Fibroblast of villous mesenchyme (primary cell): ENCODE data around the gene IQCE. TPM values are rescaled to one million over a fixed set of nuclear protein-coding genes. Genes with fewer than 3 reads are reported as not detected.

Experiments
- DNase-seq: peaks from one replicate; pipeline ENCODE4 v3.0.0-alpha.2; 2010; ENCODE audit warnings: low read depth
- H3K4me3 ChIP-seq: 2 replicates; pipeline ENCODE4 v1.5.1; 2011; ENCODE audit warnings: low read depth, mild to moderate bottlenecking, low read length
- CTCF ChIP-seq: IDR thresholded peaks from 2 replicates; pipeline ENCODE4 v1.5.1; 2012; ENCODE audit warnings: low read depth, mild to moderate bottlenecking, low read length; ENCODE audit not compliant: insufficient read depth
- total RNA-seq: library from RNA; depleted of rRNA; stranded (reverse); fragments of >200 nt; gene quantifications from 2 replicates; pipeline ENCODE4 v1.2.3, GENCODE V29; 2012

IQCE gene
- total RNA-seq, 1 donor: 13.4 TPM

GRCh38 chr7:2512713-2513112 is 46.1 kb upstream of the IQCE start:
- no peak overlapping the region for H3K4me3 ChIP-seq
- TF ChIP-seq CTCF: no peak
- DNase-seq: no peak

DNA sequence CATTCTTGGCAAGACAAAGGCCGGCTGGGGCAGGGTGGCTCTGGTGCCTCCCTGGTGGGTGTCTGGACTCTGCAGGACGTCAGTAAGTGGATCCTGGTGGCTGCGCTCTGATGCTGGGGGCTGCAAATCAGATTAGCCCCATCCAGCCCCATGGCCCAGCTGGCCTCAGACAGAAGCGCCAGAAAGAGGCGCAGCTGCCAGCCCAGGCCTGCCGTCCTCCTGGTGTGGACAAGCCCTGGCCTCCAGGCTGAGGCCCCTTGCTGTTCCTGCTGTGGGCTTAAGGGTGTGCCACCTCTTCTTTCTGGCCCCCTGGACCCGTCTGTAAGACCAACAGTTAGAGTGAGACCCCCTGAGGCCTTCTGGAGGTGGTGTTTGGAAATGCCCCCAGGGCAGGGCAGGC is 45.1 kb upstream of the IQCE start:
- TF ChIP-seq CTCF: no peak
- no peak overlapping the region for H3K4me3 ChIP-seq
- no peak for DNase-seq

DNA sequence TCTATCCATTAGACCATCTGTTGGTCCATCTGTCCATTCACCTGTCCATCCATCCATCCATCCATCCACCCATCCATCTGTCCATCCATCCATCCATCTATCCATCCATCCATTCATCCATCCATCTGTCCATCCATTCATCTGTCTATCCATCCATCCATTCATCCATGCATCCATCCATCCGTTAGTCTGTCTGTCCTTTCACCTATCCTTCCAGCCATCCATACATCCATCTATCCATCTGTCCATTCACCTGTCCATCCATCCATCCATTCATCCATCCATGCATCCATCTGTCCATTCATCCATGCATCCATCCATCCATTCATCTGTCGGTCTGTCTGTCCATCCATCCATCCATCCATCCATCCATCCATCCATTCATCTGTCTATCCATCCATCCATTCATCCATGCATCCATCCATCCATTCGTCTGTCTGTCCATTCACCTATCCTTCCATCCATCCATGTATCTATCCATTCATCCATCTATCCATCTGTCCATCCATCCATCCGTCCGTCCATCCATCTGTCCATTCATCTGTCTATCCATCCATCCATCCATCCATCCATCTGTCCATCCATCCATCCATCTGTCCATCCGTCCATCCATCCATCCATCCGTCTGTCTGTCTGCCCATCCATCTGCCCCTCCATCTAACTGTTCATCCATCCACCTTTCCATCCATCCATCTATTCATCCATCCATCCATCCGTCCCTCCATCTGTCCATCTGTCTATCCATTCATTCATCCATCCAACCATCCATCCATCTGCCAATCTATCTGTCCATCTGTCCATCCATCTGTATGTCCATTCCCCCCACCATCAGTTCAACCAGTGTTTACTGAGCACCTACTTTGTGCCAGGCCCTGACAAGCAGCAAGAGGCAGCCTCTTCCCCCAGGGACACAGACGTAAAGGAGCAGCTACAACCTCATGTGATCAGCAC is 44.0 kb upstream of the IQCE start:
- TF ChIP-seq CTCF: no peak
- no peak for DNase-seq
- H3K4me3 ChIP-seq: no peak overlapping the region

GRCh38 chr7:2515424-2516193 is 43.2 kb upstream of the IQCE start:
- no peak for DNase-seq
- no peak overlapping the region for H3K4me3 ChIP-seq
- TF ChIP-seq CTCF: no peak

DNA sequence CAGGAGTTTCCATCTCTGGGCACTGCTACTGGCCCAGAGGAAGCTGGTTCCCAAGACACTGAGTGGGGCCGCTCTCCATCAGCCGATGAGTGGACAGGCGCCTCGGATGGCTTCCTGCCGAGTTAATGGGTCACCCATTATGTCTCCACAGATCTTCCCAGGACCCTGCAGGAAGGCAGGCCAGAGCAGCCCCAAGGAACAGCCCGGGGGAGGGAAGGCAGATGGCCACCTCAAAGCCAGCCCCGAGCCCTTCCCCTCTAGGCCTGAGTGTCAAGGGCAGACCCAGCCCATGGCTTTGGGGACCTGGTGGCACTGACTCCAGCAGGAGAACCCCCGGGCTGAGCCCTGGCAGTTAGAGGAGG is 42.6 kb upstream of the IQCE start:
- TF ChIP-seq CTCF: no peak
- DNase-seq: no peak
- no peak overlapping the region for H3K4me3 ChIP-seq

- DNase-seq: peak; percentile 64
- no peak for TF ChIP-seq CTCF
- H3K4me3 ChIP-seq: no peak overlapping the region
Measured at GRCh38 chr7:2517026-2517425, 41.8 kb upstream of the IQCE start.
